Fibroblast of villous mesenchyme (primary cell): ENCODE measurements around the gene EIF3K. TPM values are rescaled to one million over a fixed set of nuclear protein-coding genes. Genes with fewer than 3 reads are reported as not detected.
A peak's percentile ranks its signal among the peaks of the same experiment; 100 is the strongest.

Source experiments
- DNase-seq: peaks from one replicate; pipeline ENCODE4 v3.0.0-alpha.2; 2010; ENCODE audit warnings: low read depth
- H3K4me3 ChIP-seq: 2 replicates; pipeline ENCODE4 v1.5.1; 2011; ENCODE audit warnings: low read depth, mild to moderate bottlenecking, low read length
- total RNA-seq: library from RNA; depleted of rRNA; stranded (reverse); fragments of >200 nt; gene quantifications from 2 replicates; pipeline ENCODE4 v1.2.3, GENCODE V29; 2012
- TF ChIP-seq, protein P1 (sequence below): IDR thresholded peaks from 2 replicates; pipeline ENCODE4 v1.5.1; 2012; ENCODE audit warnings: low read depth, mild to moderate bottlenecking, low read length; ENCODE audit not compliant: insufficient read depth

EIF3K gene
- total RNA-seq, 1 donor: 152 TPM

DNA sequence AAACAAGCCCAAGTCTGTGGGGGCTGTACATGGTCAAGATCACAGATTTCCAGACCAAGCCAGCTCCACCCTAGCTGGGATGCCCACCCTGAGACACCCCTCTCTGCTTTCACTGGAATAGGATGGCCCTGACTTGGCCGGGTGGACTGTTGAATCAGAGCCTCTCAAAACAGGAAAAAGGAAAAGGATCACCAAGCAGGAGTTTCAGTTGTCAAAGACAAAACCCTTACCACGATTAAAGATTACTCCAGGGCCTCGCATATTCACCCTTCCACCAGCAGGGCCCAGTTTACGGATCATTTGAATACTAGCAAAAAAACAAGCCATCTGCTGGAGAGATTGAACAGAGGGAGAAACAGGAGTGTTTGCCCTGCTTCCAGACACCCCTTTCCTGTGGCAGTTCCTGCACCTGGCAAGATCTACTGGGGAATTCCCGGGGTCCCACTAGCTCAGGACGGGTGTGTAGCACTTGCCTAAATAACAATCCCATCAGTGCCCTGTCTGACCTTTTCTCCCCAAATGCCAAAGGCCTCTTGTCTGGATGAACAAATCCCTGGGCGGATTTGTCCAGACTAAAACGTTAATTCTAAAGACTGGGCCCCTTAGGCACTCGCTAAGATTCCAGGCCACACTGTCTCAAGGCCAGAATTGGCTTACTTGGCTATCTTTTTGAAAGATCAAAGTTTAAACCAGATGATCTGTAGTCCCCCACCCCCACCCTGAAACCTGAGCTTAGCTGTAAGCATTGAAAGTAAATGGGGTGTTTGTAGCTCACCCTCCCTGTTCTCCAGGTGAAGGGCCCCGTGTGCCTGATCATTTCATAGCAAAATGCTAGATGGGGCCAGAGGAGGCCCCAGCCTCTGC is 66.9 kb downstream of the EIF3K start:
- no peak overlapping the region for H3K4me3 ChIP-seq
- TF ChIP-seq, protein P1, sequence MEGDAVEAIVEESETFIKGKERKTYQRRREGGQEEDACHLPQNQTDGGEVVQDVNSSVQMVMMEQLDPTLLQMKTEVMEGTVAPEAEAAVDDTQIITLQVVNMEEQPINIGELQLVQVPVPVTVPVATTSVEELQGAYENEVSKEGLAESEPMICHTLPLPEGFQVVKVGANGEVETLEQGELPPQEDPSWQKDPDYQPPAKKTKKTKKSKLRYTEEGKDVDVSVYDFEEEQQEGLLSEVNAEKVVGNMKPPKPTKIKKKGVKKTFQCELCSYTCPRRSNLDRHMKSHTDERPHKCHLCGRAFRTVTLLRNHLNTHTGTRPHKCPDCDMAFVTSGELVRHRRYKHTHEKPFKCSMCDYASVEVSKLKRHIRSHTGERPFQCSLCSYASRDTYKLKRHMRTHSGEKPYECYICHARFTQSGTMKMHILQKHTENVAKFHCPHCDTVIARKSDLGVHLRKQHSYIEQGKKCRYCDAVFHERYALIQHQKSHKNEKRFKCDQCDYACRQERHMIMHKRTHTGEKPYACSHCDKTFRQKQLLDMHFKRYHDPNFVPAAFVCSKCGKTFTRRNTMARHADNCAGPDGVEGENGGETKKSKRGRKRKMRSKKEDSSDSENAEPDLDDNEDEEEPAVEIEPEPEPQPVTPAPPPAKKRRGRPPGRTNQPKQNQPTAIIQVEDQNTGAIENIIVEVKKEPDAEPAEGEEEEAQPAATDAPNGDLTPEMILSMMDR: peak; percentile 64

DNA sequence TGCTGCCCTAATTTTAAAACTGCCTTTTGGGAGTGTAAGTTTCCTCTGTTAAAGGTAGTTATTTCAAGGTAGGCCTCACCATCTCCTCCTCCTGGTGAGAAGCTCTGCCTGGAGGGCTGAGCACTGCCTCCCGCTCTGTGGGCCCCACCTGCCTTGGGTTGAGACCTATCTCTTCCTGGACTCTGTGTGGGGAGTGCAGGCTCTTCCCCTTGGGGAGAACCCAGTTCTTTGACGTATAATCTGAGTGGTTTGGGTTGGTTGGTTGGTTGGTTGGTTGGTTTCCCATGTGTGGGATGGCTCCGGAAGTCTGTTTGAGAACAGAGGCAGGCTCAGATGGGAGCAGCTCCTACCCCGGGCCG is 67.5 kb downstream of the EIF3K start:
- DNase-seq: no peak
- TF ChIP-seq, protein P1: no peak
- no peak overlapping the region for H3K4me3 ChIP-seq

More for the DNA sequence above, 66.9 kb downstream of the EIF3K start:
- peak; percentile 77 for DNase-seq

Other genes starting within 250 kb of the EIF3K start
- 277 and 299 TPM in 2 replicates for gene PSMD8, start 244.6 kb upstream of the EIF3K start, total RNA-seq
- gene GGN, start 231.2 kb upstream of the EIF3K start, total RNA-seq: 0.32 and 0.86 TPM in 2 replicates
- gene SPRED3, start 230.5 kb upstream of the EIF3K start, total RNA-seq: 3.9 TPM in 2 replicates
- gene FAM98C, start 216.1 kb upstream of the EIF3K start, total RNA-seq: 7.8 and 10.3 TPM in 2 replicates
- gene RASGRP4, start 193.0 kb upstream of the EIF3K start, total RNA-seq: not detected in 2 replicates
- gene RYR1, start 185.5 kb upstream of the EIF3K start, total RNA-seq: under 0.01 TPM in 2 replicates
- gene MAP4K1, start 1.2 kb upstream of the EIF3K start, total RNA-seq: 0.32 TPM in 1 of 2 replicates, not detected in the other
- gene ACTN4, start 28.5 kb downstream of the EIF3K start, total RNA-seq: 333 and 456 TPM in 2 replicates
- gene CAPN12, start 125.3 kb downstream of the EIF3K start, total RNA-seq: 0.86 TPM in 1 of 2 replicates, not detected in the other
- not detected in 2 replicates for gene LGALS7, start 154.3 kb downstream of the EIF3K start, total RNA-seq
- gene LGALS7B, start 170.0 kb downstream of the EIF3K start, total RNA-seq: not detected in 2 replicates
- 0.43 TPM in 1 of 2 replicates, not detected in the other for gene LGALS4, start 193.8 kb downstream of the EIF3K start, total RNA-seq
- 29.4 and 30.9 TPM in 2 replicates for gene ECH1, start 212.6 kb downstream of the EIF3K start, total RNA-seq
- 223 and 268 TPM in 2 replicates for gene HNRNPL, start 230.8 kb downstream of the EIF3K start, total RNA-seq